Measurements from ENCODE around the gene ARL4C.

The ARL4C gene

DNA sequence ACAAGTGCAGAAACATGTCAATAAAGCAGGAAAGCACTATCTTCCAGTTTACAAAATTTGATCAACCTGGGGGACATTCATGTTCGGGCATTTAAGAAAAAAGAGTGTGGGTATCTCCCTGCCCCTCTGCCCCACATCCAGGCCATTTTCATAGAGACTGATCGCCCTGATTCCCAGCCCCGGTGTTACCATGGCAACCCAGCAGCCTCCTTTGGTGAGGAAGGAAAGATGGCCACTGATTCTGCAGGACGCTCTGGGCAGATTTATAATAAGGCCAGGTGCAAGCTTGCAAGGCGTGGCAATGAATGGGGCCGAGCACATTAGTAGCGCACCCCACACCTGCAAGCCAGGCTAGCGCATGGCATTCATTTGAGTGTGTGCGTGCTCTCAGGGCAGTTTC, 36.7 kb upstream of the ARL4C start:
- Histone ChIP-seq H3K36me3 (ENCODE audit: insufficient read depth, low read length) (no peaks in the 10 kb centered on the region), H3K27ac (no peak overlapping the region), H3K9ac (ENCODE audit: insufficient read length) (no peak overlapping the region), H3K9me3 (ENCODE audit: low read depth, low read length) (0 out of 2 replicates have a peak, but pooled peaks cover 3% of the 10 kb centered on the region), H3K4me3 (no peak overlapping the region)
- DNase-seq (ENCODE audit: low read depth, low spot score), result no peak
- TF ChIP-seq EZH2 (IDR thresholded peaks at IDR 0.05) (no peak), FOXP2 (optimal IDR thresholded peaks at IDR 0.05; ENCODE audit: control extremely low read depth, extremely low read length, insufficient read depth) (no peak), POLR2AphosphoS5 (IDR thresholded peaks at IDR 0.05; ENCODE audit: borderline replicate concordance, low read depth, low read length) (no peak)

DNA sequence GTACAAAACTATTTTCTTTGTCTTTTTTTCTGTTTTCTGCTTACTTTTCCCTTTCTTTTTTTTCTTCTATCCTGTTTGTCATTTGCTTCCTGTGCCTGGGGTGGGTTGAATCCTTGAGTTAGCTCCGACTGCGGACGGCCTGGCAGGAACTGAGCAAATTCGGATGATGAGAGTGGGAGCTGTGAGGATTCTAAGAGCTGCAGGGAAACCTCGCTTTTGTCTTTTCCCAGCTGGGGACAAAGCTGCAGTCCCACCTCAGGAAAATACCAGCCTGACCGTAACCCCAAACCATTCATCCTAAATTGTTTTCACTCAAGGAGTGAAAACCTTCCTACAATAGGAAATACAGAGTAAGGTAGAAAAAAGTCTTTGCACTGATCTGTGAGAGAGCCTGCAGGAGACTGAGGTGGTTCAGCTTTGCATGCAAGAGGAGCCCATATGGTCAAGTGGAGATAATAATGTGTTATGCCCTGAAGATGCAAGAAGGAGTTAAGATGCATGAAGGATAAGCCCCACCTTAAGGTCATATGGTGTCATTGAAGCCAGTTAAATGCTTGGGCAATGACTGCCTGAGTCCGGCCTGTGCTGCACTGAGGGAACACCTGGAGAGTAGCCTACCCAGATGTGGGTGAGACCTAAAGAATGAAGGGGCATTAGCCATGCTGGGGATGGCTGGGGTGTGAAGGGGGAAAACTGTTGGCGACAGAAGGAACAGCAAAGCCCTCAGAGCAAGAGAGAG, 31.7 kb upstream of the ARL4C start:
- no peak for DNase-seq (ENCODE audit: low read depth, low spot score)
- no peak overlapping the region for H3K4me3 ChIP-seq
- no peak overlapping the region for H3K27ac ChIP-seq
- no peak overlapping the region for H3K9ac ChIP-seq (ENCODE audit: insufficient read length)
- TF ChIP-seq FOXP2 (optimal IDR thresholded peaks at IDR 0.05; ENCODE audit: control extremely low read depth, extremely low read length, insufficient read depth) (no peak), POLR2AphosphoS5 (IDR thresholded peaks at IDR 0.05; ENCODE audit: borderline replicate concordance, low read depth, low read length) (no peak), EZH2 (IDR thresholded peaks at IDR 0.05) (no peak)
- no peaks in the 10 kb centered on the region for H3K9me3 ChIP-seq (ENCODE audit: low read depth, low read length)
- no peaks in the 10 kb centered on the region for H3K36me3 ChIP-seq (ENCODE audit: insufficient read depth, low read length)

DNA sequence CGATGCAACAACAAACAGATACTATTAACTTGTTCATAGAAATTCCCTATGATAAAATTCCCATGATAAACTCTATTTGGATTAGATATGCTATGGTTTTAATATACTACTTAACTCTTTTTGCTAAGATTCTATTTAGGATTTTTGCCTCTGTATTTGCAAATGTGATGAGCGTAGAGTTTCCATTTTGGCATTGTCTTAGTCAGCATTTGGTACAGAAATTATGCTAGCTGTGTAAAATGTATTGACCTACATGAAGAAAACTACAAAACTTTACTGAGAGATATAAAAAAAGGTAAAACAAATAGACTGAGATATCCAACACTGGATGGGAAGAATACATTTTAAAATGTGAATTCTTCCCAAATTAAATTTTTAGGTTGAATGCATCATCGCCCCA, 29.8 kb upstream of the ARL4C start:
- Histone ChIP-seq H3K9ac (ENCODE audit: insufficient read length) (no peak overlapping the region), H3K27ac (no peak overlapping the region), H3K4me3 (no peak overlapping the region), H3K9me3 (ENCODE audit: low read depth, low read length) (no peaks in the 10 kb centered on the region), H3K36me3 (ENCODE audit: insufficient read depth, low read length) (no peaks in the 10 kb centered on the region)
- TF ChIP-seq POLR2AphosphoS5 (IDR thresholded peaks at IDR 0.05; ENCODE audit: borderline replicate concordance, low read depth, low read length), result no peak
- no peak for TF ChIP-seq FOXP2 (optimal IDR thresholded peaks at IDR 0.05; ENCODE audit: control extremely low read depth, extremely low read length, insufficient read depth)
- no peak for DNase-seq (ENCODE audit: low read depth, low spot score)

DNA sequence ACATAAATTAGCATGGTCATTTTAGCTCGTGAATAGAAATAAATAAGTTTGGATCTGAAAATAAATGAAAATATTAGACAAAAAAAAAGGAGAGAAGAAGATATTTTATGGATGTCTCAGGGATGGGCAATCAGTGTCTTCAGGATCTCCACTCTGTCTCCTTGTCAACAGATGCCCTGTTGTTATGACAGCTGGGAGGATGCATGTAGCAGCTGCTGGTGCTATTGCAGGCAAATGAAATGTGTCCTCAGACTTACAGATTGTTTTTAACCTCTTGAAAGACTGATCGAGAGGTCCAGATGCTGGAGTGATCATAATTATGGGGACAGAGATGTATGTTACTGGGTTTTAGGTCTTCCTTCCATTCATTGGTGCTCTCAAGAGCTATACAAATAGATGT, 24.7 kb upstream of the ARL4C start:
- TF ChIP-seq EZH2 (IDR thresholded peaks at IDR 0.05), result no peak
- no peak for TF ChIP-seq FOXP2 (optimal IDR thresholded peaks at IDR 0.05; ENCODE audit: control extremely low read depth, extremely low read length, insufficient read depth)
- no peak for TF ChIP-seq POLR2AphosphoS5 (IDR thresholded peaks at IDR 0.05; ENCODE audit: borderline replicate concordance, low read depth, low read length)
- DNase-seq (ENCODE audit: low read depth, low spot score), result no peak
- H3K4me3 ChIP-seq, result no peak overlapping the region
- H3K27ac ChIP-seq, result no peak overlapping the region
- no peak overlapping the region for H3K9ac ChIP-seq (ENCODE audit: insufficient read length)
- no peaks in the 10 kb centered on the region for H3K9me3 ChIP-seq (ENCODE audit: low read depth, low read length)
- H3K36me3 ChIP-seq (ENCODE audit: insufficient read depth, low read length), result no peaks in the 10 kb centered on the region

DNA sequence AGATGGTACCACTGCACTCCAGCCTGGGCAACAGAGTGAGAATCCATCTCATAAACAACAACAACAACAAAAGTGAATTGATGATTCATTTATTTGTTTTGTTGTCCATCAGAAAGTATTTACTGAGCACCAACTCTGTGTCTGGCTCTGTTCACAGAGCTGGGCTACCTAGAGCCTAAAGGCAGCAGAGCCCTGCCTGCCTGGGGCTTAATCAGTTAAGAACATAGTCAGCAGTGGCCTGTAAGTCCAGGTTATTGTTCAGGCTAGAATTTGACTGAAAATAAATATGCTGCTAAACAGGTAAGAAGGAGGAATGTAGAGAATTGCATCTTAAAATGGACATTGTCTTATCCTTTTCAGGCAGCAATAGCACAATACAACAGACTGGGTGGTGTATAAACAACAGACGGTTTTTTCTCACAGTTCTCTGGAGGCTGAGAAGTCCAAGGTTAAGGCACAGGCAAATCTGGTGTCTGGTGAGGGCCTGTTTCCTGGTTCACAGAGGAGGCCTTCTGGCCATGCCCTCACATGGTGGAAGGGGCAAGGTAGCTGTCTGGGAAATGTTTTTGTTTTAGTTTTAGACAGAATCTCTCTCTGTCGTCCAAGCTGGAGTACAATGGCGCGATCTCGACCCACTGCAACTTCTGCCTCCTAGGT, 22.2 kb upstream of the ARL4C start:
- Histone ChIP-seq H3K4me3 (no peak overlapping the region), H3K36me3 (ENCODE audit: insufficient read depth, low read length) (no peaks in the 10 kb centered on the region), H3K9me3 (ENCODE audit: low read depth, low read length) (no peaks in the 10 kb centered on the region), H3K9ac (ENCODE audit: insufficient read length) (no peak overlapping the region), H3K27ac (no peak overlapping the region)
- no peak for DNase-seq (ENCODE audit: low read depth, low spot score)
- TF ChIP-seq FOXP2 (optimal IDR thresholded peaks at IDR 0.05; ENCODE audit: control extremely low read depth, extremely low read length, insufficient read depth) (no peak), POLR2AphosphoS5 (IDR thresholded peaks at IDR 0.05; ENCODE audit: borderline replicate concordance, low read depth, low read length) (no peak), EZH2 (IDR thresholded peaks at IDR 0.05) (no peak)

DNA sequence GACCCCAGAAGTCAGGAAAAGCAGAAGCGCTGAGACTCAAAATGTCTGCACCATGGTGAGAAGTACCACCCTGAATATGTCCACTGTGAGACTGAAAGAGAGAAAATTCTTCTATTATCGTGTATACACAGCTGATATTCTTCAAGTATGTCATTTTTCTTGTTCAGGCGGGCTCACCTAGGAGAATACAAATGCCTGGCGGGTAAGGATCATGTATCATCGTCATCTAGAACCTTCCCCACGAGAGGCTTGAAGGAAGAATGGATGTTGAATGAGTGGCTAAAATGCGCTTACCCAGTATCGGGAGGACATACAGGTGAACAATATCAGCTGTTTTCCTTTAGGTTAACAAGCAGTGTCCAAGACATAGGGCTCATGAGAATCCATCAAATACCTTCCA, 21.1 kb upstream of the ARL4C start:
- Histone ChIP-seq H3K9me3 (ENCODE audit: low read depth, low read length) (no peaks in the 10 kb centered on the region), H3K36me3 (ENCODE audit: insufficient read depth, low read length) (no peaks in the 10 kb centered on the region), H3K4me3 (no peak overlapping the region), H3K27ac (no peak overlapping the region), H3K9ac (ENCODE audit: insufficient read length) (no peak overlapping the region)
- TF ChIP-seq POLR2AphosphoS5 (IDR thresholded peaks at IDR 0.05; ENCODE audit: borderline replicate concordance, low read depth, low read length) (no peak), FOXP2 (optimal IDR thresholded peaks at IDR 0.05; ENCODE audit: control extremely low read depth, extremely low read length, insufficient read depth) (no peak), EZH2 (IDR thresholded peaks at IDR 0.05) (no peak)
- DNase-seq (ENCODE audit: low read depth, low spot score), result no peak

DNA sequence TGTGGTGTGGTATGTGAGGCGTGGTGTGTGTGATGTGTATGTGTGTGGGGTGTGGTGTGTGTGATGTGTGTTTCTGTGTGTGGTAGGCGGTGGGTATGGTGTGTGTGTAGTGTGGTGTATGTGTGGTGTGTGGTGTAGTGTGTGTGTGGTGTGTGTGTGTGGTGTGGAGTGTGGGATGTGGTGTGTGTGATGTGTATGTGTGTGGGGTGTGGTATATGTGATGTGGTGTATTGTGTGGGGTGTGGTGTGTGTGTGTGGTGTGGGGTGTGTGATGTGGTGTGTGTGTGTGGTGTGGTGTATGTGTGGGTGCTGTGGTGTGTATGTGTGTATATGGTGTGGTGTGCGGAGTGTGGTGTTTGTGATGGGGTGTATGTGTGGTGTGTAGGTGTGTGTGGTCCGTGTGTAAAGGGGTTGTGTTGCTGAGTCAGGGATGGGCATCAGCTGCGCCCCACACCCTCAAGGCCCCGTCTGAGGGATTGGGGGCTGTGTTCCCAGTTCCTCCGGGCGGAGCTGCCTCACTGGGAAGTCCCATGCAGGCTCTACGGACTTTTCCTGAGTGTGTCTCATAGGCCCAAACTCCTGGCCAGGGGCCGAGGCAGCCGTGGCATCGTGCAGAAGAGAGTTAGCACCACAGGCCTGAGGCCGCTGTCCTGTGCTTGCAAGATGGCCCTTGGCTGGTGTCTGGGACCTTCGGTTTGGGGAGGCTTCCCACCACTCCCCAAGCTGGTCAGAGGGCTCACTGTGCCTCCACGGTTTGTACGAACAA, 18.2 kb upstream of the ARL4C start:
- Histone ChIP-seq H3K9ac (ENCODE audit: insufficient read length) (no peak overlapping the region), H3K9me3 (ENCODE audit: low read depth, low read length) (no peaks in the 10 kb centered on the region), H3K4me3 (no peak overlapping the region), H3K27ac (no peak overlapping the region), H3K36me3 (ENCODE audit: insufficient read depth, low read length) (no peaks in the 10 kb centered on the region)
- DNase-seq (ENCODE audit: low read depth, low spot score), result no peak
- no peak for TF ChIP-seq EZH2 (IDR thresholded peaks at IDR 0.05)
- TF ChIP-seq POLR2AphosphoS5 (IDR thresholded peaks at IDR 0.05; ENCODE audit: borderline replicate concordance, low read depth, low read length), result no peak
- no peak for TF ChIP-seq FOXP2 (optimal IDR thresholded peaks at IDR 0.05; ENCODE audit: control extremely low read depth, extremely low read length, insufficient read depth)

DNA sequence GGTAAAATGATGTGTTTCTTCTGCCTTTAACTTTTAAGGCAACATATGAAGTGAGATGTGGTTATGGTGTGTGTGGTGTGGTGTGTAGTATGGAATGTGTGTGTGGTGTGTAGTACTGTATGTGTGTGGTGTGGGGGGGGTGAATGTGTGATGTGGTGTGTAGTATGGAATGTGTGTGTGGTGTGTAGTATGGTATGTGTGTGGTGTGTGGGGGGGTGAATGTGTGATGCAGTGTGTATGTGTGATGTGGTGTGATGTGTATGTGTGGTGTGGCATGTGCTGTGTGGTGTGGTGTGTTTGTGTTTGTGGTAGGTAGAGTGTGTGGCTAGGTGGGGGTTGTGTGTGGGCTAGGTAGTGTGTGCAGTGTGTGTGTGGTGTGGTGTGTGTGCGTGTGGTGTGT, 17.2 kb upstream of the ARL4C start:
- TF ChIP-seq FOXP2 (optimal IDR thresholded peaks at IDR 0.05; ENCODE audit: control extremely low read depth, extremely low read length, insufficient read depth) (no peak), POLR2AphosphoS5 (IDR thresholded peaks at IDR 0.05; ENCODE audit: borderline replicate concordance, low read depth, low read length) (no peak), EZH2 (IDR thresholded peaks at IDR 0.05) (no peak)
- Histone ChIP-seq H3K4me3 (no peak overlapping the region), H3K9me3 (ENCODE audit: low read depth, low read length) (no peaks in the 10 kb centered on the region), H3K36me3 (ENCODE audit: insufficient read depth, low read length) (no peaks in the 10 kb centered on the region), H3K27ac (no peak overlapping the region), H3K9ac (ENCODE audit: insufficient read length) (no peak overlapping the region)
- DNase-seq (ENCODE audit: low read depth, low spot score), result no peak
